CD4-positive, alpha-beta T cell (primary cell): ENCODE results near the gene C12orf76. TPM values are rescaled to one million over a fixed set of nuclear protein-coding genes. Genes with fewer than 3 reads are reported as not detected.
A peak's percentile ranks its signal among the peaks of the same experiment; 100 is the strongest.

Source experiments
- ATAC-seq: fragments of 200-7000 bp; cut with Tn5 transposase; one replicate; pipeline ENCODE4 v1.10.0; 2022; ENCODE audit warnings: mild to moderate bottlenecking; ENCODE audit not compliant: poor library complexity
- CTCF ChIA-PET: fragments of 350-600 bp; sonication (Branson Sonifier 250); formaldehyde crosslinking; loops from one replicate; lab custom pipeline; 2021; ENCODE audit warnings: antibody characterized with exemption, inconsistent platforms; lab: Charles Lee
- POLR2A ChIA-PET: fragments of 350-600 bp; sonication (Branson Sonifier 250); formaldehyde crosslinking; loops from one replicate; lab custom pipeline; 2021; ENCODE audit warnings: antibody characterized with exemption, inconsistent platforms; lab: Charles Lee
- DNase-seq, 14 experiments: peaks; one replicate each; pipeline ENCODE4 v3.0.0-alpha.2; 2013 to 2020; ENCODE audit warnings: mixed read lengths in 2 of 14
- H3K27ac ChIP-seq, 2 donors: one replicate each; pipeline versions ENCODE4 v1.5.1 to v1.7.0; 2013; ENCODE audit warnings: low read length in 2 of 2, low read depth in 1 of 2, mild to moderate bottlenecking in 1 of 2
- H3K27me3 ChIP-seq, 2 experiments: 1 replicate in 1 of 2; 2 replicates in 1 of 2; pipeline versions ENCODE4 v1.6.1 to v1.7.0; 2013; ENCODE audit warnings: low read length in 2 of 2, control low read depth in 1 of 2, mild to moderate bottlenecking in 1 of 2, moderate library complexity in 1 of 2; ENCODE audit not compliant: insufficient read depth in 2 of 2, control insufficient read depth in 1 of 2
- H3K36me3 ChIP-seq: one replicate; pipeline ENCODE4 v1.6.1; 2013; ENCODE audit warnings: low read length, control low read depth; ENCODE audit not compliant: insufficient read depth
- H3K4me1 ChIP-seq: one replicate; pipeline ENCODE4 v1.6.1; 2013; ENCODE audit warnings: low read length, control low read depth; ENCODE audit not compliant: insufficient read depth
- H3K4me3 ChIP-seq: one replicate; pipeline ENCODE4 v1.5.1; 2013; ENCODE audit warnings: mild to moderate bottlenecking, low read length, moderate library complexity
- H3K9me3 ChIP-seq, 2 experiments: 1 replicate in 1 of 2; 2 replicates in 1 of 2; pipeline versions ENCODE4 v1.6.1 to v1.7.0; 2013; ENCODE audit warnings: low read length in 2 of 2, mild to moderate bottlenecking in 2 of 2, control low read depth in 1 of 2, moderate library complexity in 1 of 2; ENCODE audit not compliant: control insufficient read depth in 1 of 2, insufficient read depth in 1 of 2
- H3K27ac Mint-ChIP-seq: one replicate; pipeline ENCODE4 v1.8.0; 2020; ENCODE audit warnings: mixed read lengths
- H3K27me3 Mint-ChIP-seq: one replicate; pipeline ENCODE4 v1.8.0; 2021; ENCODE audit warnings: mixed read lengths
- H3K36me3 Mint-ChIP-seq: one replicate; pipeline ENCODE4 v1.8.0; 2021; ENCODE audit warnings: low read depth, mixed read lengths
- H3K4me1 Mint-ChIP-seq: one replicate; pipeline ENCODE4 v1.8.0; 2021; ENCODE audit warnings: low read depth, mixed read lengths
- H3K4me3 Mint-ChIP-seq: one replicate; pipeline ENCODE4 v1.8.0; 2020; ENCODE audit warnings: mild to moderate bottlenecking, mixed read lengths
- H3K9me3 Mint-ChIP-seq: one replicate; pipeline ENCODE4 v1.8.0; 2020; ENCODE audit warnings: mixed read lengths
- intact Hi-C, 2 experiments: fragments of 100-400 bp; cut with DNase I in 1 of 2; cut with micrococcal nuclease in 1 of 2; formaldehyde crosslinking; loops; one replicate each; pipeline versions ENCODE4 v1.15.1 to v1.9.0; 2023 to 2025; cut with DNase I, micrococcal nuclease
- total RNA-seq, 174 experiments: library from RNA in 2 of 174; stranded (reverse) in 2 of 174; gene quantifications; one replicate each; pipeline ENCODE4 v1.2.3 and lab custom pipeline; 2021 to 2026
- TF ChIP-seq, protein P1 (sequence below): fragments of 200-600 bp; IDR thresholded peaks from one replicate; pipeline ENCODE4 v1.8.0; 2022; ENCODE audit warnings: antibody characterized with exemption, mild to moderate bottlenecking

C12orf76 gene
- total RNA-seq, 2 experiments from 2014 or later: 9.8 to 12.6 TPM

DNA sequence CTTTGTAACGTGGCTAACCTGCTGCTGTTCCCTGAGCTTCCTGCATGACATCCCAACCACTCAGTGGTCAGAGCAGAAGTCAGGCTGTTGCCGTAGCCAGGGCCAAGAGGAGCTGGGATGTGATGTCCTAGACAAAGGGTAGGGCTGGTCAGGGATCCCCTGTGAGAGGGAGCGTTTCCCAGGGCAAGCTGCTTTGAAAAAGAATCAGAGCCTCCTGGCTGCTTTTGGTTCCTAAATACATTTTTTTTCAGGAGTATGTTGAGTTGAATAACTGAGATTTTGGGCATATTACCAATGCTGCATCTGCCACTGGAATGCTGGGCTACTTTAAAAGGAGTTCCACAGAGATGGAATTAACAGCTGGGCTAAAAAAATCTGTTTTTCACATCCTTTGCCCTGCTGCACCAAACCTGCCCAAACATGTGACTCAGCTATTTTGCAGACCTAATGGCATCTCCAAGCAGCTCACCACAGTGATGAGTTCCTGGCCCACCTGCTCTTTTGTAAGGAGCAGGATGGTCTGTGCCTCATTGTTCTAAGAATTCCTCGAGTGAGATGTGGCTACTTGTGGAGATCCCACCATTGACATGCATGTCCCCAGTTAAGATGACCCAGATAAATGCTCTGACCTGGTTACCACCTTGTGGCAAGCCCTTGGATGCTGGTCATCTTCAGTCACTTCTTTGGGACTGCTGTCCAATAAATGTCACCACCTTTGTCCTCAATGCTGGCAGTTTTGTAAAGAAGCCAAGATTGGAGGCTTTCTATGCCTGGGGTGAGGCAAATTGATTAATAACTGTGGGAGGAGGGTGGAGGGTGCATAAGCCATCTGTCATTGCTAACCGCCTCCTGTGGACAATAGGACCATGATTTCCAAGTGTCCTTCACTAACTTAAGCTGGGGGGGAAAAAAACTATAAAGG is 25.0 kb downstream of the C12orf76 start:
- no peak overlapping the region for H3K4me3 ChIP-seq
- H3K27ac ChIP-seq: no peak overlapping the region
- intact Hi-C loops: no loop called here
- no peaks in the 10 kb centered on the region for H3K27me3 Mint-ChIP-seq
- no peaks in the 10 kb centered on the region for H3K9me3 ChIP-seq
- H3K36me3 Mint-ChIP-seq: peaks cover 89% of the 10 kb centered on the region
- H3K36me3 ChIP-seq: peaks cover 88% of the 10 kb centered on the region
- DNase-seq (no peak), ATAC-seq (no peak)
- H3K4me1 Mint-ChIP-seq: no peaks in the 10 kb centered on the region
- CTCF ChIA-PET: no interaction called here
- H3K27ac Mint-ChIP-seq: no peak overlapping the region
- TF ChIP-seq, protein P1, sequence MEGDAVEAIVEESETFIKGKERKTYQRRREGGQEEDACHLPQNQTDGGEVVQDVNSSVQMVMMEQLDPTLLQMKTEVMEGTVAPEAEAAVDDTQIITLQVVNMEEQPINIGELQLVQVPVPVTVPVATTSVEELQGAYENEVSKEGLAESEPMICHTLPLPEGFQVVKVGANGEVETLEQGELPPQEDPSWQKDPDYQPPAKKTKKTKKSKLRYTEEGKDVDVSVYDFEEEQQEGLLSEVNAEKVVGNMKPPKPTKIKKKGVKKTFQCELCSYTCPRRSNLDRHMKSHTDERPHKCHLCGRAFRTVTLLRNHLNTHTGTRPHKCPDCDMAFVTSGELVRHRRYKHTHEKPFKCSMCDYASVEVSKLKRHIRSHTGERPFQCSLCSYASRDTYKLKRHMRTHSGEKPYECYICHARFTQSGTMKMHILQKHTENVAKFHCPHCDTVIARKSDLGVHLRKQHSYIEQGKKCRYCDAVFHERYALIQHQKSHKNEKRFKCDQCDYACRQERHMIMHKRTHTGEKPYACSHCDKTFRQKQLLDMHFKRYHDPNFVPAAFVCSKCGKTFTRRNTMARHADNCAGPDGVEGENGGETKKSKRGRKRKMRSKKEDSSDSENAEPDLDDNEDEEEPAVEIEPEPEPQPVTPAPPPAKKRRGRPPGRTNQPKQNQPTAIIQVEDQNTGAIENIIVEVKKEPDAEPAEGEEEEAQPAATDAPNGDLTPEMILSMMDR: no peak
- POLR2A ChIA-PET: interaction anchor here (1.5 kb wide), 1 partner anchor 24 kb away, joined by 4 read pairs; the partner anchor contains the start of gene ANKRD13A
- H3K4me1 ChIP-seq: no peaks in the 10 kb centered on the region
- H3K9me3 Mint-ChIP-seq: no peaks in the 10 kb centered on the region
- no peaks in the 10 kb centered on the region for H3K27me3 ChIP-seq
- no peak overlapping the region for H3K4me3 Mint-ChIP-seq

GRCh38 chr12:110020956-110021355 is 27.4 kb downstream of the C12orf76 start:
- no peak overlapping the region for H3K4me3 Mint-ChIP-seq
- CTCF ChIA-PET: no interaction called here
- H3K27ac Mint-ChIP-seq: no peak overlapping the region
- intact Hi-C loops: no loop called here
- Histone ChIP-seq H3K36me3 (peaks cover 92% of the 10 kb centered on the region), H3K27ac (no peak overlapping the region), H3K9me3 (no peaks in the 10 kb centered on the region), H3K4me1 (no peaks in the 10 kb centered on the region), H3K27me3 (no peaks in the 10 kb centered on the region), H3K4me3 (no peak overlapping the region)
- H3K4me1 Mint-ChIP-seq: no peaks in the 10 kb centered on the region
- TF ChIP-seq, protein P1: no peak
- POLR2A ChIA-PET: no interaction called here
- H3K9me3 Mint-ChIP-seq: no peaks in the 10 kb centered on the region
- ATAC-seq (no peak), DNase-seq (no peak)
- peaks cover 93% of the 10 kb centered on the region for H3K36me3 Mint-ChIP-seq
- H3K27me3 Mint-ChIP-seq: no peaks in the 10 kb centered on the region

GRCh38 chr12:110015132-110015531 is 33.2 kb downstream of the C12orf76 start:
- ChIA-PET POLR2A (no interaction called here), CTCF (no interaction called here)
- peak; percentile 69 for ATAC-seq
- H3K36me3 Mint-ChIP-seq: peaks cover 79% of the 10 kb centered on the region
- H3K4me1 ChIP-seq: peaks cover 30% of the 10 kb centered on the region
- H3K9me3 ChIP-seq: no peaks in the 10 kb centered on the region
- no peaks in the 10 kb centered on the region for H3K9me3 Mint-ChIP-seq
- peak overlapping the region; percentile 87 for H3K27ac Mint-ChIP-seq
- peaks cover 44% of the 10 kb centered on the region for H3K4me1 Mint-ChIP-seq
- TF ChIP-seq, protein P1: peak; percentile 16
- H3K36me3 ChIP-seq: peaks cover 64% of the 10 kb centered on the region
- H3K27ac ChIP-seq: peak overlapping the region in 1 of 2 donors; percentile 65
- H3K4me3 ChIP-seq: no peak overlapping the region
- H3K27me3 Mint-ChIP-seq: no peaks in the 10 kb centered on the region
- H3K4me3 Mint-ChIP-seq: peak overlapping the region; percentile 37
- intact Hi-C loops: loop anchor here (1.0 to 5.0 kb wide), 4 partner anchors 19 to 210 kb away; partner anchors contain the start of genes GIT2 (in 1 of the 2) and TCHP (in 1 of the 2)
- DNase-seq: peak in 3 of 14 experiments; percentile 65 to 69 (median 68)
- H3K27me3 ChIP-seq: no peaks in the 10 kb centered on the region
